Kasumi-1 (cell line): ENCODE measurements around the gene SLC22A5.

Experiments
- DNase-seq, 2 experiments: peaks; one replicate each; lab custom pipeline; 2025; lab: John Stamatoyannopoulos, UW

SLC22A5 gene

GRCh38 chr5:132369474-132370180 is at the start of gene SLC22A5:
Gene SLC22A5 (plus strand): TSS chr5:132369710. CDS start chr5:132369973, 263 bp downstream.
- peak; percentile 50 to 61 for DNase-seq

GRCh38 chr5:132319975-132320374 is 49.5 kb upstream of the SLC22A5 start:
- DNase-seq, result no peak

- DNase-seq, result no peak
Observed at GRCh38 chr5:132321109-132321721, 48.3 kb upstream of the SLC22A5 start.

- no peak for DNase-seq
Observed at GRCh38 chr5:132322266-132322665, 47.2 kb upstream of the SLC22A5 start.

GRCh38 chr5:132323202-132323601 is 46.3 kb upstream of the SLC22A5 start:
- DNase-seq, result no peak

- DNase-seq, result no peak
Observed at GRCh38 chr5:132325691-132326090, 43.8 kb upstream of the SLC22A5 start.

GRCh38 chr5:132327252-132327955 is 42.1 kb upstream of the SLC22A5 start:
- no peak for DNase-seq

GRCh38 chr5:132334812-132335211 is 34.7 kb upstream of the SLC22A5 start:
- DNase-seq, result no peak

- no peak for DNase-seq
Observed at GRCh38 chr5:132335402-132335801, 34.1 kb upstream of the SLC22A5 start.

GRCh38 chr5:132339502-132339901 is 30.0 kb upstream of the SLC22A5 start:
- no peak for DNase-seq

GRCh38 chr5:132342291-132343180 is 27.0 kb upstream of the SLC22A5 start:
- DNase-seq, result no peak

GRCh38 chr5:132344775-132345514 is 24.6 kb upstream of the SLC22A5 start:
- DNase-seq, result no peak

- DNase-seq, result no peak
Observed at GRCh38 chr5:132353486-132353995, 16.0 kb upstream of the SLC22A5 start.

GRCh38 chr5:132354381-132355139 is 14.9 kb upstream of the SLC22A5 start:
- DNase-seq, result peak; percentile 48 to 50

GRCh38 chr5:132355140-132355765 is 14.3 kb upstream of the SLC22A5 start:
- DNase-seq, result no peak

- no peak for DNase-seq
Observed at GRCh38 chr5:132358775-132359174, 10.7 kb upstream of the SLC22A5 start.

- no peak for DNase-seq
Observed at GRCh38 chr5:132362086-132362485, 7.4 kb upstream of the SLC22A5 start.

GRCh38 chr5:132363431-132364112 is 5.9 kb upstream of the SLC22A5 start:
- DNase-seq, result no peak

GRCh38 chr5:132364319-132364718 is 5.2 kb upstream of the SLC22A5 start:
- DNase-seq, result no peak
